Fibroblast of the aortic adventitia (primary cell): ENCODE measurements around the gene KDELR3. TPM values are rescaled to one million over a fixed set of nuclear protein-coding genes. Genes with fewer than 3 reads are reported as not detected.

Experiments used
- DNase-seq: peaks from one replicate; pipeline ENCODE4 v3.0.0-alpha.2; 2010; ENCODE audit warnings: low read depth
- H3K4me3 ChIP-seq: 2 replicates; pipeline ENCODE4 v1.5.1; 2011; ENCODE audit warnings: low read depth, mild to moderate bottlenecking, control low read depth, low read length, moderate library complexity
- total RNA-seq: library from RNA; depleted of rRNA; stranded (reverse); fragments of >200 nt; gene quantifications from 2 replicates; pipeline ENCODE4 v1.2.3, GENCODE V29; 2012; ENCODE audit warnings: low replicate concordance
- TF ChIP-seq, protein P1 (sequence below): IDR thresholded peaks from 2 replicates; pipeline ENCODE4 v1.5.1; 2011; ENCODE audit warnings: mild to moderate bottlenecking, low read length, control low read depth, inconsistent platforms; ENCODE audit not compliant: insufficient read depth

The KDELR3 gene
- total RNA-seq, 1 donor, result 183 TPM

- DNase-seq, result no peak
- TF ChIP-seq, protein P1, sequence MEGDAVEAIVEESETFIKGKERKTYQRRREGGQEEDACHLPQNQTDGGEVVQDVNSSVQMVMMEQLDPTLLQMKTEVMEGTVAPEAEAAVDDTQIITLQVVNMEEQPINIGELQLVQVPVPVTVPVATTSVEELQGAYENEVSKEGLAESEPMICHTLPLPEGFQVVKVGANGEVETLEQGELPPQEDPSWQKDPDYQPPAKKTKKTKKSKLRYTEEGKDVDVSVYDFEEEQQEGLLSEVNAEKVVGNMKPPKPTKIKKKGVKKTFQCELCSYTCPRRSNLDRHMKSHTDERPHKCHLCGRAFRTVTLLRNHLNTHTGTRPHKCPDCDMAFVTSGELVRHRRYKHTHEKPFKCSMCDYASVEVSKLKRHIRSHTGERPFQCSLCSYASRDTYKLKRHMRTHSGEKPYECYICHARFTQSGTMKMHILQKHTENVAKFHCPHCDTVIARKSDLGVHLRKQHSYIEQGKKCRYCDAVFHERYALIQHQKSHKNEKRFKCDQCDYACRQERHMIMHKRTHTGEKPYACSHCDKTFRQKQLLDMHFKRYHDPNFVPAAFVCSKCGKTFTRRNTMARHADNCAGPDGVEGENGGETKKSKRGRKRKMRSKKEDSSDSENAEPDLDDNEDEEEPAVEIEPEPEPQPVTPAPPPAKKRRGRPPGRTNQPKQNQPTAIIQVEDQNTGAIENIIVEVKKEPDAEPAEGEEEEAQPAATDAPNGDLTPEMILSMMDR, result no peak
- H3K4me3 ChIP-seq, result no peak overlapping the region
Measured at GRCh38 chr22:38451864-38452263, 16.0 kb upstream of the KDELR3 start.

- TF ChIP-seq, protein P1, result no peak
Measured at GRCh38 chr22:38452373-38453065, 15.4 kb upstream of the KDELR3 start.

GRCh38 chr22:38453066-38453672 lies 14.7 kb upstream of the KDELR3 start:
- TF ChIP-seq, protein P1, result no peak
- no peak for DNase-seq
- no peak overlapping the region for H3K4me3 ChIP-seq

More at GRCh38 chr22:38452373-38453065, 15.4 kb upstream of the KDELR3 start:
- H3K4me3 ChIP-seq, result no peak overlapping the region
- DNase-seq, result peak; percentile 55

- TF ChIP-seq, protein P1, result no peak
- no peak overlapping the region for H3K4me3 ChIP-seq
- DNase-seq, result no peak
Measured at GRCh38 chr22:38453996-38454352, 13.9 kb upstream of the KDELR3 start.

DNA sequence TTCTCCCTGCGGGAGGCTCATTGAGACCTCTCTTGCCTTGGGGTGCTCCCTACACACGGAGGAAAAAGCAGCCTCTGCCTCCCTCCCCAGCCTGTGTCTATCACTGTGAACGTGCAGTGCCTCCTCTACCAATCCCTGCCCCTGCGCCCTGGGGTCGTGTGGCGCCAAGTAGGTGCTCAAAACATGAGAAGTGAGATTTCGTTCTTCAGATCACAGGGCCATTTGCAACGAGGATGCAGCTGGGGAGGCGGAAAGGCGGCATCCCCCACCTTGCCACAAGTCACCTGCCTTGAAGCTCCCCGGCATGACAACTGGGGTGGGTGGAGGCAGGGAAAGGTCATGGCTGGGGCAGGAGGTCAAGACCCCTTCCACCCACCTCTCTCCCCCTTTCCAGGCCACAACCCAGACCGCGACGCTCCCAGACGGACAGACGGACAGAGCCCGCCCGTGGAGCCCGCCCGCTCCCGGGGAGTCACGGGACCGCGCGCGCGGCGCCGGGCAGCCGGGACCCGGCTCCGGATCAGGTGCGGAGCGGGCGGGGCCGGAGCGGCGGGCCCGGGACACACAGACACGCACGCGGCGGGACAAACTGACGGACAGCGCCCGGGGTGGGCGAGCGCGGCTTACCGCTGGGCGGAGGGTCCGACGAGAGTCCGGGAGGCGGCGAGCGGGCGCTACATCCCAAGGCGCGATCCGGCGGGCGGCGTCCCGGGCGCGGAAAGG lies 13.4 kb upstream of the KDELR3 start:
- DNase-seq, result no peak
- no peak overlapping the region for H3K4me3 ChIP-seq
- TF ChIP-seq, protein P1, result no peak

DNA sequence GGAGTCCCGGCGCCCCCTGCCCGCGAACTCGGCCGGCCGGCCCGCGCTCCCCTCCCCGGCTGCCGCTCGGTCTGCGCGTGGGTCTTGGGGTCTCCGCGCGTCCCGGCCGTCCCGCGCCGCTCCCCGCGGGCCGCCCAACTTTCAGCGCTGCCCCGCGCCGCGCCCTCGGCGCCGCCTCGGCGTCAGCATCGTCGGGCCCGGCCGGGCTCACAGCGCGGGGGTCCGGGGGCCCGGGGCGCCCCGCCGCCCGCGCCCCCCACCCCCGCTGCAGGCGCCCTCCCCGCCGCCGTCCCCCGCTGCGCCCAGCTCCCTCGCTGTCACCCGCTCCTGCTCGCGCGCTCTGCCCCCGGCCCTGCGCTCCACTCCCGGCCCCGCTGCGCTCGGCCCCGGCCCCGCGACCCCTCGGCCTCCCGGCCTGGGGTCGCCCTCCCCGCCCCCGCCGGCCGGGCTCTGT lies 12.8 kb upstream of the KDELR3 start, which contains the start of gene KCNJ4:
Gene KCNJ4 (minus strand): TSS at position 124 of the 454 bp plus-strand sequence. CDS start 27,067 bp downstream, outside the sequence.
- TF ChIP-seq, protein P1, result no peak
- peak within 1 kb of the TSS; percentile 17 for H3K4me3 ChIP-seq
- no peak for DNase-seq
